Neuronal stem cell (in vitro differentiated cells): ENCODE measurements around the gene CAVIN1.
A peak's percentile ranks its signal among the peaks of the same experiment; 100 is the strongest.
"Not testable (repeated sequence)": the region's sequence is repeated elsewhere in the genome, so short reads cannot be mapped to it uniquely, and the experiment has no call there.

Source experiments
- DNase-seq: peaks from one replicate; pipeline ENCODE4 v3.0.0-alpha.2; 2013; ENCODE audit warnings: low spot score
- H2AFZ ChIP-seq: one replicate; pipeline ENCODE4 v1.6.1; 2013; ENCODE audit warnings: mild to moderate bottlenecking, low read length, inconsistent platforms
- H2AK5ac ChIP-seq: 2 replicates; pipeline ENCODE4 v1.6.1; 2013; ENCODE audit warnings: low read depth, mild to moderate bottlenecking, inconsistent platforms, low read length, moderate library complexity, mixed read lengths
- H2BK120ac ChIP-seq: 2 replicates; pipeline ENCODE4 v1.6.1; 2013; ENCODE audit warnings: low read depth, mild to moderate bottlenecking, inconsistent platforms, low read length, moderate library complexity, mixed read lengths
- H2BK12ac ChIP-seq: one replicate; pipeline ENCODE4 v1.6.1; 2013; ENCODE audit warnings: low read length, inconsistent platforms
- H2BK15ac ChIP-seq: 2 replicates; pipeline ENCODE4 v1.6.1; 2013; ENCODE audit warnings: mild to moderate bottlenecking, low read length, inconsistent platforms, mixed read lengths
- H2BK5ac ChIP-seq: one replicate; pipeline ENCODE4 v1.6.1; 2013; ENCODE audit warnings: inconsistent platforms, mild to moderate bottlenecking, low read length, moderate library complexity
- H3K14ac ChIP-seq: one replicate; pipeline ENCODE4 v1.6.1; 2013; ENCODE audit warnings: low read length, inconsistent platforms
- H3K18ac ChIP-seq: 2 replicates; pipeline ENCODE4 v1.6.1; 2013; ENCODE audit warnings: low read length, inconsistent platforms
- H3K23ac ChIP-seq: 2 replicates; pipeline ENCODE4 v1.6.1; 2013; ENCODE audit warnings: low read depth, mild to moderate bottlenecking, mixed read lengths, low read length, inconsistent platforms; ENCODE audit not compliant: poor library complexity
- H3K27ac ChIP-seq: replicated peaks from 3 replicates; pipeline ENCODE4 v1.5.1; 2013; ENCODE audit warnings: low read length, inconsistent platforms
- H3K27me3 ChIP-seq, 3 experiments: 2 replicates each; pipeline ENCODE4 v1.6.1; 2013; ENCODE audit warnings: low read length in 3 of 3, mild to moderate bottlenecking in 2 of 3, inconsistent platforms in 1 of 3, low read depth in 1 of 3, mixed read lengths in 1 of 3, moderate library complexity in 1 of 3; ENCODE audit not compliant: control insufficient read depth in 3 of 3, insufficient read depth in 3 of 3
- H3K36me3 ChIP-seq, 2 donors: replicated peaks in 1 of 2; 2 replicates each; pipeline ENCODE4 v1.6.1; 2013; ENCODE audit warnings: low read length in 2 of 2; ENCODE audit not compliant: control insufficient read depth in 2 of 2, insufficient read depth in 2 of 2
- H3K4ac ChIP-seq: 2 replicates; pipeline ENCODE4 v1.6.1; 2013; ENCODE audit warnings: inconsistent platforms, mild to moderate bottlenecking, low read length, moderate library complexity
- H3K4me1 ChIP-seq, 2 donors: 1 replicate in 1 of 2; 2 replicates in 1 of 2; pipeline ENCODE4 v1.6.1; 2013; ENCODE audit warnings: low read length in 2 of 2, low read depth in 1 of 2; ENCODE audit not compliant: control insufficient read depth in 2 of 2, insufficient read depth in 1 of 2
- H3K4me2 ChIP-seq: one replicate; pipeline ENCODE4 v1.6.1; 2013; ENCODE audit warnings: mild to moderate bottlenecking, low read length, inconsistent platforms; ENCODE audit not compliant: insufficient read depth, poor library complexity, severe bottlenecking
- H3K4me3 ChIP-seq, 2 donors: 2 replicates each; pipeline ENCODE4 v1.5.1; 2013; ENCODE audit warnings: low read length in 2 of 2, mild to moderate bottlenecking in 2 of 2, inconsistent platforms in 1 of 2, moderate library complexity in 1 of 2
- H3K79me1 ChIP-seq: one replicate; pipeline ENCODE4 v1.6.1; 2013; ENCODE audit warnings: low read depth, mild to moderate bottlenecking, inconsistent platforms, low read length, moderate library complexity
- H3K9ac ChIP-seq: one replicate; pipeline ENCODE4 v1.6.1; 2013; ENCODE audit warnings: mild to moderate bottlenecking, low read depth, low read length, inconsistent platforms; ENCODE audit not compliant: poor library complexity
- H3K9me3 ChIP-seq, 2 donors: replicated peaks in 1 of 2; 2 replicates each; pipeline versions ENCODE3 to v1.6.1; 2013; ENCODE audit warnings: low read length in 2 of 2, mild to moderate bottlenecking in 2 of 2, inconsistent platforms in 1 of 2, low read depth in 1 of 2, mixed read lengths in 1 of 2, moderate library complexity in 1 of 2; ENCODE audit not compliant: control insufficient read depth in 2 of 2, insufficient read depth in 1 of 2
- H4K8ac ChIP-seq: one replicate; pipeline ENCODE4 v1.6.1; 2013; ENCODE audit warnings: low read depth, mild to moderate bottlenecking, inconsistent platforms, low read length, moderate library complexity
- H4K91ac ChIP-seq: one replicate; pipeline ENCODE4 v1.6.1; 2013; ENCODE audit warnings: low read length, low read depth, mild to moderate bottlenecking, inconsistent platforms; ENCODE audit not compliant: poor library complexity
- WGBS, 2 donors: extraction: QIAGEN DNeasy Blood & Tissue Kit; methylation state at CpG; one replicate each; pipeline ENCODE4 v1.1.7; 2013; ENCODE audit warnings: missing lambda C conversion rate in 2 of 2, mixed read lengths in 1 of 2; ENCODE audit not compliant: insufficient read length in 2 of 2, insufficient replicate concordance in 1 of 2; ENCODE audit errors: extremely low coverage in 2 of 2; 5-methylcytosine and 5-hydroxymethylcytosine counted together

The CAVIN1 gene

DNA sequence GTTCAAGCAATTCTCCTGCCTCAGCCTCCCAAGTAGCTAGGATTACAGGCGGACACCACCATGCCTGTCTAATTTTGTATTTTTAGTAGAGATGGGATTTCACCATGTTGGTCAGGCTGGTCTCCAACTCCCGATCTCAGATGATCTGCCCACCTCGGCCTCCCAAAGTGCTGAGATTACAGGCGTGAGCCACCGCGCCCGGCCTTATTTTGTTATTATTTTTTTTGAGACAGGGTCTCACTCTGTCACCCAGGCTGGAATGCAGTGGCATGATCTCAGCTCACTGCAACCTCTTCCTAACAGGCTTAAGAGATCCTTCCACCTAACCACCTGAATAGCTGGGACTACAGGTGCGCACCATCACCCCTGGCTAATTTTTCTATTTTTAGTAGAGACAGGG lies 27.5 kb downstream of the CAVIN1 start:
- H2BK5ac ChIP-seq, H3K4me1 ChIP-seq, H2BK12ac ChIP-seq, H3K4me3 ChIP-seq, H3K79me1 ChIP-seq, H3K27me3 ChIP-seq, H3K9ac ChIP-seq, H2AFZ ChIP-seq, H2BK120ac ChIP-seq, H2BK15ac ChIP-seq, H3K18ac ChIP-seq, H3K14ac ChIP-seq, H2AK5ac ChIP-seq, H4K91ac ChIP-seq, H3K4ac ChIP-seq, H3K9me3 ChIP-seq, H3K23ac ChIP-seq, H3K27ac ChIP-seq, H3K36me3 ChIP-seq, H3K4me2 ChIP-seq, H4K8ac ChIP-seq, DNase-seq: not testable (repeated sequence)
- WGBS, 2 donors: no CpG with 5 or more reads among the region's 8 CpGs

DNA sequence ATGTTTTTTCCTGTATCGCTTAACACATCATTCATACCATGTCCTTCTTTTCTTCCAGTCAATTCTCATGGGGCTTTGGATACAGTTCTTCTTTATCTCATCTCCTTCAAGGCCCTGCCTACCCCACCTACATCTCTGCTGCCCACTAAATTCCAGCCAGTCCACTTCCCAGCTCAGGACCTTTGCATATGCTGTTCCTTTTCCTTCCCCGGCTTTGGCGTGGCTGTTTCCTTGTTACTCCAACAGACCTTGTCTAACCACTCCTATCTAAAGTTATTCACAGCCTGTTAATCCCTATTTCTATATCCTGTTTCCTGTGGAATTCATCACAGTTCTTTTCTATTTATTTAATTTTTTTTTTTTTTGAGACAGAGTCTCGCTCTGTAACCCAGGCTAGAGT lies 28.2 kb downstream of the CAVIN1 start:
- Histone ChIP-seq H3K4ac (no peak overlapping the region), H3K14ac (no peak overlapping the region), H2BK12ac (no peak overlapping the region), H3K18ac (no peak overlapping the region), H2BK120ac (no peak overlapping the region), H3K4me2 (no peak overlapping the region), H2BK5ac (no peak overlapping the region), H3K27ac (no peak overlapping the region), H4K91ac (no peak overlapping the region), H3K9me3 (no peaks in the 10 kb centered on the region), H3K79me1 (no peaks in the 10 kb centered on the region), H3K27me3 (no peaks in the 10 kb centered on the region), H3K9ac (no peak overlapping the region), H3K4me3 (no peak overlapping the region), H2AFZ (no peak overlapping the region), H3K4me1 (peaks cover 0 to 2% of the 10 kb centered on the region in 2 donors), H2AK5ac (peak overlapping the region; percentile 32), H4K8ac (no peak overlapping the region), H2BK15ac (no peak overlapping the region), H3K36me3 (no peaks in the 10 kb centered on the region), H3K23ac (no peak overlapping the region)
- no CpG with 5 or more reads among the region's 4 CpGs for WGBS, 2 donors
- no peak for DNase-seq

DNA sequence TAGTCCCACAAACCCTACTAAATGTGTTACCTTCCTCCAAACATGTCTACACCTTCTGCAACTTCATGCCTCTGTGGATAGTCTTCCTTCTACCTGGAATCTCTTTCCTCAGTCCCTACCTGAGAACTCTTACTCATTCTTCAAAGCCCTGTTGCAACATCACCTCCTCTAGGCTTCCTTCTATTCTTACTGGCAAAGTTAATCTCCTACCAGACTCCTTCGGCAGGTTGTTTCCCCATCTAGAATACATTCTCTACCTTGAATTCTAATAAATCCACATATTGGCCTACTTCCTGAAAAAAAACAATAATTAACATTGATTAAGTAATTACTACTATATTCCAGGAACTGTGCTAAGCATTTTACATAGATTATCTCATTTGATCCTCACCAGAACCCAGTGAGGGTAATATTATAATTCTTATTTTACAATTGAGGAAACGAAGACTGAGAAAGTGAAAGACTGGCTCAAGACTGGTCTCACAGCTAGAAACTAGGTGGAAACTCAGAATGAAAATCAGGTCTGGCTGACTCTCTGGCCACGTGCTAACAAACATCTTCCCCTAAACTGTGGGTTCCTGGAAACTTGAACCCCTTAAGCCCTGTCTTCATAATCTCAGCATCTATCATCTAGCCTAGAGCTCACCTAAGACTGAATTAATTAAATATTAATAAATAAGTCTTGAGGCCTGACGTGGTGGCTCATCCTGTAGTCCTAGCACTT lies 30.2 kb downstream of the CAVIN1 start:
- H3K27me3 ChIP-seq: no peaks in the 10 kb centered on the region

DNA sequence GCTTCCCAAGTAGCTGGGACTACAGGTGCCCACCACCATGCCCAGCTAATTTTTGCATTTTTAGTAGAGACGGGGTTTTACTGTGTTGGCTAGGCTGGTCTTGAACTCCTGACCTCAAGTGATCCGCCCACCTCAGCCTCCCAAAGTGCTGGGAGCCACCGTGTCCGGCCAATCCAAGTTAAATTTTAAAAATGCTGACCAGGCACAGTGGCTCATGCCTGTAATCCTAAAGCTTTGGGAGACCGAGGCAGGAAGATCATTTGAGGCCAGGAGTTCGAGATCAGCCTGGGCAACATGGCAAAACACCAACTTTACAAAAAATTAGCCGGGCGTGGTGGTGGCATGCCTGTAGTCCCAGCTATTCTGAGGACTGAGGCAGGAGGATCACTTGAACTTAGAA lies 31.6 kb downstream of the CAVIN1 start:
- not testable (repeated sequence) for H3K79me1 ChIP-seq, H3K4ac ChIP-seq, H3K18ac ChIP-seq, H4K91ac ChIP-seq, H2BK5ac ChIP-seq, H2BK15ac ChIP-seq, H3K9me3 ChIP-seq, H3K27ac ChIP-seq, H2AFZ ChIP-seq, H2BK12ac ChIP-seq, H3K14ac ChIP-seq, H3K36me3 ChIP-seq, H3K4me1 ChIP-seq, H2BK120ac ChIP-seq, H3K9ac ChIP-seq, H4K8ac ChIP-seq, H3K27me3 ChIP-seq, DNase-seq, H3K4me2 ChIP-seq, H3K4me3 ChIP-seq, H2AK5ac ChIP-seq, H3K23ac ChIP-seq
- WGBS, 2 donors: no CpG with 5 or more reads among the region's 8 CpGs

More for the DNA sequence above, 30.2 kb downstream of the CAVIN1 start:
- Histone ChIP-seq H2BK12ac (no peak overlapping the region), H3K4me1 (peaks cover 3 to 9% of the 10 kb centered on the region in 2 donors), H3K4me2 (no peak overlapping the region), H3K4ac (no peak overlapping the region), H3K14ac (no peak overlapping the region), H4K8ac (no peak overlapping the region), H2BK5ac (no peak overlapping the region), H3K9ac (no peak overlapping the region), H3K27ac (no peak overlapping the region), H3K18ac (no peak overlapping the region), H3K79me1 (peaks cover 1% of the 10 kb centered on the region), H3K4me3 (no peak overlapping the region), H4K91ac (no peak overlapping the region), H2AK5ac (no peak overlapping the region), H3K23ac (no peak overlapping the region), H3K36me3 (no peaks in the 10 kb centered on the region), H2BK15ac (no peak overlapping the region), H2BK120ac (no peak overlapping the region), H3K9me3 (no peaks in the 10 kb centered on the region), H2AFZ (no peak overlapping the region)
- no CpG with 5 or more reads among the region's 4 CpGs for WGBS, 2 donors
- DNase-seq: no peak
